Thyroid gland (tissue), 4 donors: ENCODE results near the gene TOM1L2.

Source experiments
- CTCF ChIP-seq, 6 experiments: fragments of 200-600 bp in 3 of 6; fragments of 450-650 bp in 3 of 6; sonication (generic) in 3 of 6; IDR thresholded peaks; one replicate each; pipeline ENCODE4 v1.5.1; 2016 to 2019; ENCODE audit warnings: antibody characterized with exemption in 6 of 6, mild to moderate bottlenecking in 2 of 6, inconsistent platforms in 1 of 6, moderate library complexity in 1 of 6
- POLR2A ChIP-seq, 2 donors: fragments of 450-650 bp; IDR thresholded peaks; one replicate each; pipeline ENCODE4 v1.6.1; 2017; ENCODE audit warnings: antibody characterized with exemption in 2 of 2, mild to moderate bottlenecking in 2 of 2, moderate library complexity in 1 of 2

DNA sequence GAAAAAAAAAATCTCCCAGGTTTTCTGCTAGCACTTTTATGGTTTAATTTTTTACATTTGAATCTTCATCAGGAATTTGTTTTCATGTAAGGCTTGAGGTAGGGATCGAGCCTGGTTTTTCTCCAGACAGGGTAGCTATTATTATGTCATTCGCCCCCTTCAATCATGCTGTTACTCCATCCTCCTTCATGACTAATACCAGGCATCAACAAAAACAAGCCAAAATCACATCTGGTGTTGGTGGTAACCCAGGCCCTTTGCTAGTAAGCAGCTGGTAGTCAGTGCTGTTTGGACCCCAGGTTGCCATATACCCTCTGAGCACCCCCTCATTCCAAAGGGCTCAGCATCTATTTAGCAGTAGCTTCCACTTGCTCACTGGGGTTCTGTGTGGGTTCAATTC lies 30.0 kb upstream of the TOM1L2 start:
- TF ChIP-seq POLR2A (IDR thresholded peaks at IDR 0.05) (no peak), CTCF (IDR thresholded peaks at IDR 0.05) (no peak)
